Measurements from ENCODE around the gene TBC1D8.

The TBC1D8 gene

DNA sequence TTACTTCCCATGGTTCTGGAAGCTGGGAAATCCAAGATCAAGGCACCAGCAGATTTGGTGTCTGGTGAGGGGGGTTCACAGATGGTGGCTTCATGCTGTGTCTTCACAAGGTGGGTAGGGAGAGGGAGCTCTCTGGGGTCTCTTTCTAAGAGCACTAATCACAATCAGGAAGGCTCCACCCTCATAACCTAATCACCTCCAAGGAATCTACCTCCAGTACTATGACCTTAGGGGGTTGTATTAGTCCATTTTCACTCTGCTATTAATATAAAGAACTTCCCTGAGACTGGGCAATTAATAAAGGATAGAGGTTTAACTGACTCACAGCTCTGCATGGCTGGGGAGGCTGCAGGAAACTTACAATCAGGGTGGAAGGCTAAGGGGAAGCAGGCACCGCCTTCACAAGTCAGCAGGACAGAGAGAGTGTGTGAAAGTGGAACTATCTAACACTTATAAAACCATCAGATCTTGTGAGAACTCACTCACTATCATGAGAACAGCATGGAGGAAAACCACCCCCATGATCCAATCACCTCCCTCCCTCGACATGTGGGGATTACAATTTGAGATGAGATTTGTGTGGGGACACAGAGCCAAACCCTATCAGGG is 17.6 kb downstream of the TBC1D8 start:
- H3K27ac ChIP-seq: no peak overlapping the region
- TF ChIP-seq, protein P1, sequence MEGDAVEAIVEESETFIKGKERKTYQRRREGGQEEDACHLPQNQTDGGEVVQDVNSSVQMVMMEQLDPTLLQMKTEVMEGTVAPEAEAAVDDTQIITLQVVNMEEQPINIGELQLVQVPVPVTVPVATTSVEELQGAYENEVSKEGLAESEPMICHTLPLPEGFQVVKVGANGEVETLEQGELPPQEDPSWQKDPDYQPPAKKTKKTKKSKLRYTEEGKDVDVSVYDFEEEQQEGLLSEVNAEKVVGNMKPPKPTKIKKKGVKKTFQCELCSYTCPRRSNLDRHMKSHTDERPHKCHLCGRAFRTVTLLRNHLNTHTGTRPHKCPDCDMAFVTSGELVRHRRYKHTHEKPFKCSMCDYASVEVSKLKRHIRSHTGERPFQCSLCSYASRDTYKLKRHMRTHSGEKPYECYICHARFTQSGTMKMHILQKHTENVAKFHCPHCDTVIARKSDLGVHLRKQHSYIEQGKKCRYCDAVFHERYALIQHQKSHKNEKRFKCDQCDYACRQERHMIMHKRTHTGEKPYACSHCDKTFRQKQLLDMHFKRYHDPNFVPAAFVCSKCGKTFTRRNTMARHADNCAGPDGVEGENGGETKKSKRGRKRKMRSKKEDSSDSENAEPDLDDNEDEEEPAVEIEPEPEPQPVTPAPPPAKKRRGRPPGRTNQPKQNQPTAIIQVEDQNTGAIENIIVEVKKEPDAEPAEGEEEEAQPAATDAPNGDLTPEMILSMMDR (conservative IDR thresholded peaks at IDR 0.05): no peak
- no peak for TF ChIP-seq ZFX (IDR thresholded peaks at IDR 0.05)

DNA sequence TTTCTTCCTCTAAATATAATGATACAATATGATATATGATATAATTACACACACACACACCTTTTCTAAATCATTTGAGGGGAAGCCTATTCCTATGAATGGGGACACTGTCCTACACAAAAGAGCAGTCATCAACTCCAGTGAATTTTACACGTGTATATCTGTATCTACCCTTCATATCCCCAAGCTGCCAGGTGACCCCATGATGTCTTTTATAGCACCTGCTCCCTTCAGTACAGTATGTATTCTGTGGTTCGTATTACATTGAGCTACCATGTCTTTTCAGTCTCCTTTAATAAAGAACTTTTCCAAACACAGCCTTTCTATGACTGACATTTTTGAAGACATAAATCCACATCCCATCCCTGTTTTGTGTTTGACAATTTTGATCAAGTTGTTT is 19.0 kb downstream of the TBC1D8 start:
- TF ChIP-seq ZFX (IDR thresholded peaks at IDR 0.05): no peak
- TF ChIP-seq, protein P1 (conservative IDR thresholded peaks at IDR 0.05): no peak
- no peak overlapping the region for H3K27ac ChIP-seq

GRCh38 chr2:101130081-101130480 is 21.1 kb downstream of the TBC1D8 start:
- TF ChIP-seq, protein P1 (conservative IDR thresholded peaks at IDR 0.05): no peak
- no peak for TF ChIP-seq ZFX (IDR thresholded peaks at IDR 0.05)
- H3K27ac ChIP-seq: no peak overlapping the region

DNA sequence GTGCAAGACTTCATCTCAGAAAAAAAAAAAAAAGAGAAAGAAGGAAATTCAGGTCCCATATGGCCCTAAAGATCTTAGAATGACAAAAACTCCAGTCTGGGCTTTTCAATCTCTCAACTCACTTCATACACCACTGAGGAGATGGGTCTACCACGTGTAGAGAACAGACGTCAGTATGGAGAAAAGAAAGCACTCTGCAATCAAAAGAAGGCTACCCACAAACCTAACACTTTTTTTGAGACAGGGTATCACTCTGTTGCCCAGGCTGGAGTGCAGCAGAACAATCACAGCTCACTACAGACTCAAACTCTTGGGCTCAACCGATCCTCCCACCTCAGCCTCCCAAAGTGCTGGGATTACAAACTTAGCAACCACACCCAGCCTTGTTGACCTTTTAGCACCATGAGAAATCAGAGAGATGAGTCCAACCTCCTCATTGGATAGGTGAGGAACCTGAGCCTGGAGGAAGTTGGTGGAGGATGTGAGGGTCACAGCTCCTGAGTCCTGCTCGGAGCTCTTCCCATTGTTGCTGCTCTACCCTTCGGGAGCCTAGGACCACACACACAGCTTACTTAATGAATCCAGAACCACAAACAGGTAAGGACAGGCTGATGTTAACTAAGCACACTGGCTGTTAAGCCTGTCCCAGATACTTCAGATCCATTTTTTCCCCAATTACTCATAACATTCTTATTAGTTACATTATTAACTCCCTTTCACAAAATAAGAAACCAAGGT is 23.7 kb downstream of the TBC1D8 start:
- no peak for TF ChIP-seq ZFX (IDR thresholded peaks at IDR 0.05)
- TF ChIP-seq, protein P1 (conservative IDR thresholded peaks at IDR 0.05): no peak

GRCh38 chr2:101125808-101126207 is 25.4 kb downstream of the TBC1D8 start:
- H3K27ac ChIP-seq: no peak overlapping the region
- TF ChIP-seq ZFX (IDR thresholded peaks at IDR 0.05): no peak
- TF ChIP-seq, protein P1 (conservative IDR thresholded peaks at IDR 0.05): no peak

More for the DNA sequence above, 23.7 kb downstream of the TBC1D8 start:
- no peak overlapping the region for H3K27ac ChIP-seq

GRCh38 chr2:101125374-101125773 is 25.8 kb downstream of the TBC1D8 start:
- no peak for TF ChIP-seq ZFX (IDR thresholded peaks at IDR 0.05)
- TF ChIP-seq, protein P1 (conservative IDR thresholded peaks at IDR 0.05): no peak
- H3K27ac ChIP-seq: no peak overlapping the region

- TF ChIP-seq, protein P1 (conservative IDR thresholded peaks at IDR 0.05): no peak
- no peak for TF ChIP-seq ZFX (IDR thresholded peaks at IDR 0.05)
- H3K27ac ChIP-seq: no peak overlapping the region
These were observed 26.4 kb downstream of the TBC1D8 start for GRCh38 chr2:101124643-101125366.
